ES-I3 (cell line): ENCODE results near the gene CGGBP1.
"Not testable (repeated sequence)": the region's sequence is repeated elsewhere in the genome, so short reads cannot be mapped to it uniquely, and the experiment has no call there.

Source experiments
- H3K36me3 ChIP-seq: 2 replicates; pipeline ENCODE4 v1.6.1; 2013; ENCODE audit warnings: mild to moderate bottlenecking, low read length, control low read depth, moderate library complexity; ENCODE audit not compliant: insufficient read depth
- H3K4me1 ChIP-seq: 2 replicates; pipeline ENCODE4 v1.6.1; 2013; ENCODE audit warnings: mild to moderate bottlenecking, control low read depth, low read length; ENCODE audit not compliant: insufficient read depth
- H3K9ac ChIP-seq: 2 replicates; pipeline ENCODE4 v1.6.1; 2013; ENCODE audit warnings: low read depth, mild to moderate bottlenecking, low read length, moderate library complexity
- H3K9me3 ChIP-seq: 2 replicates; pipeline ENCODE4 v1.6.1; 2013; ENCODE audit warnings: mild to moderate bottlenecking, low read length, moderate library complexity; ENCODE audit not compliant: control insufficient read depth, insufficient read depth

CGGBP1 gene

DNA sequence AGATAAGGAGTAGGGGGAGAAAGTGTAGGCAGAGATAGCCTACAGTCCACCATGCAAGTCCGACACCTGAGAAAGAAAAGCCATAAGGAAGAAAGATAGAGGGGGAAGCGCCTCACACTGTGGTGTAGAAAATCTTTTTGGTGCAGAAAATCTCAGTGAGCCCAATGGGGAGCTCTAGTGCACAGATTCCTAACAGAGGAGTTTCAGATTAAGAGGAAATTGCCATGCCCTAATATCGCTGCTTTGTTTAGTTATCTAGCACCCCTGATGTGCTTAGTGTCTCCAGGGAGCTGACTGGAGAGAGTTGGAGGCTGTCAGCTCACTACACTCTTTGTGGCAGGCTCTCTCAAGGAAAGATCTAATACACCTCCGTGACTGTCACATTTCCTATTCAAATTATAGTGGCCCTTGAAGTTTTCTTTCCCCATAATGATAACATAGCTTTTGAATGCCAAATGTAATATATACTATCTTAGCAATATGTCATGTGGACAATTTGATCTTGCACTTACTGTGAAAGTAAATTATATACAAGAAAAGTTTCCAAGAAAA, 33.7 kb downstream of the CGGBP1 start:
- H3K4me1 ChIP-seq: no peaks in the 10 kb centered on the region
- peaks cover 4% of the 10 kb centered on the region; the same call in 1 of the 2 replicates for H3K9me3 ChIP-seq
- H3K36me3 ChIP-seq: no peaks in the 10 kb centered on the region
- no peak overlapping the region for H3K9ac ChIP-seq

DNA sequence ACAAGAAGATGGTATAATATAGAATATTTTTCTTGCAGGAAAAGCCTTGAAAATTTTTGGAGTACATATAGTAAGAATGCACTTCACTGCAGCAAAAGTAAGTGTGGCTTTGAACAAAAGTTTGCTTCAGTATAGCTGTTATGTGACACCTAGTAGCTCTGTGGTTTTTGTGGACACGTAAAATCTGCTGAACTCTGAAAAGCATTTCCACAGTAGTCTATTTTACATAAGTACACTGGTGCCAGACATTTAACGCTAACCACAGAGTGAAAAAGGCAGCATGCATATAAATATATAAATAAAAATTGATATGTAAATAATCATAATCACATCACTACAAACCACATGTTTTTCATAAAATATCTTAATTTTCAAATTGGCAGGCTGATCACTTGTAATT, 39.8 kb downstream of the CGGBP1 start:
- no peaks in the 10 kb centered on the region for H3K4me1 ChIP-seq
- no peak overlapping the region for H3K9ac ChIP-seq
- no peaks in the 10 kb centered on the region for H3K36me3 ChIP-seq
- 0 out of 2 replicates have a peak, but pooled peaks cover 2% of the 10 kb centered on the region for H3K9me3 ChIP-seq

DNA sequence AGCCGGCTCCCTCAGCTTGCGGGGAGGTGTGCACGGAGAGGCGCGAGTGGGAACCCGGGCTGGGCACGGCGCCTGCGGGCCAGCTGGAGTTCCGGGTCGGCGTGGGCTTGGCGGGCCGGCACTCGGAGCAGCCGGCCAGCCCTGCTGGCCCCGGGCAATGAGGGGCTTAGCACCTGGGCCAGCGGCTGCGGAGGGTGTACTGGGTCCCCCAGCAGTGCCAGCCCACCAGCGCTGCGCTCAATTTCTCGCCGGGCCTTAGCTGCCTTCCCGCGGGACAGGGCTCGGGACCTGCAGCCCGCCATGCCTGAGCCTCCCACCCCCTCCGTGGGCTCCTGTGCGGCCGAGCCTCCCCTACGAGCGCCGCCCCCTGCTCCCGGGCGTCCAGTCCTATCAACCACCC, 43.1 kb downstream of the CGGBP1 start:
- not testable (repeated sequence) for H3K9ac ChIP-seq, H3K36me3 ChIP-seq, H3K9me3 ChIP-seq, H3K4me1 ChIP-seq

DNA sequence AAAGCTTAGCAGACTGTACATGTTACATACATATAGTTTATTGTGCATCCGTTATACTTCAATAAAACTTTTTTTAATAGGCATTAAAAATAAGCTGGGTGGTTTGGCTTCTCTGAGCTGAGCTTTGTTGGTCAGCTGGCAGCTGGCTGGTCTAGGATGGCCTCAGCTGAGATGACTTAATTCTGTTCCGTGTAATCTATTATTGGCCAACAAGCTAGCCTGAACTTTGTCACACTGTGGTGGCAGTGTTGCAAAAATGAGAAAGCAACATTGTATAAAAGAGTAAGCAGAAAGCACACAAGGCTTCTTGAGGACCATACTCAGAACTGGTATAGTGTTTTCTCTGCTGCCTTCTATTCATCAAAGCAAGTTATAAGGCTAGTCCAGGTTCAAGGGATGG, 45.2 kb downstream of the CGGBP1 start:
- H3K36me3 ChIP-seq: no peaks in the 10 kb centered on the region
- no peaks in the 10 kb centered on the region for H3K4me1 ChIP-seq
- no peak overlapping the region for H3K9ac ChIP-seq
- no peaks in the 10 kb centered on the region for H3K9me3 ChIP-seq

DNA sequence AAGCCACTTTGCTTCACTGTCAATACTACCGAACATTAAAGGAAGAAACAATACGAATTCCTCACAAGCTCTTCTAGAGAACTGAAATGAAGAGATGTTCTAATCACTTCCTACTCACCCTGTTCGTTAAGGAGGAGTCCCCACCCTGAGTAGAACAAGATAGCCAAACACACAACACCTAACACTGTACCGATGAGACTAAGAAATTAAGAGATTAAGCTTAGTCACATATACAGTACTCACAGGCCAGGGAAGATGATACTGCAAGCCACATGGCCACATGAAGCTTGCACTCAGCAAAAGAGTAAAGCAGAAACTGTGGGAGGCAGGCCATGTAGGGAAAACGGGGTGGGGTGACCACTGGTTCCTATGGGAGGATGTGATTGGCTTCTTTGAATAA, 48.0 kb downstream of the CGGBP1 start:
- H3K36me3 ChIP-seq: no peaks in the 10 kb centered on the region

DNA sequence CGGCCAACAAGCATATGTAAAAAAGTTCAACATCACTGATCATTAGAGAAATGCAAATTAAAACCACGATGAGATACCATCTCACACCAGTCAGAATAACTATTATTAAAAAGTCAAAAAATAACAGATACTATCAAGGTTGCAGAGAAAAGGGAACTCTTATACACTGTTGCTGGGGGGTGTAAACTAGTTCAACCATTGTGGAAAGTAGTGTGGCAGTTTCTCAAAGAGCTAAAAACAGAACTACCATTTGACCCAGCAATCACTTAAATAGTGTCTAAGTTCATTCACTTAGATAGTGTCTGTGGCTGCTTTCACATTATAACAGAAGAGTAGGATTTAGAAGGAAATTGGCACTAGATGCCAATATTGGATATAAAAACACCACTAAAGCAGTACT, 49.7 kb downstream of the CGGBP1 start:
- Histone ChIP-seq H3K36me3 (no peaks in the 10 kb centered on the region), H3K4me1 (no peaks in the 10 kb centered on the region), H3K9me3 (no peaks in the 10 kb centered on the region), H3K9ac (no peak overlapping the region)

More for the DNA sequence above, 48.0 kb downstream of the CGGBP1 start:
- Histone ChIP-seq H3K9ac (no peak overlapping the region), H3K4me1 (no peaks in the 10 kb centered on the region), H3K9me3 (no peaks in the 10 kb centered on the region)

DNA sequence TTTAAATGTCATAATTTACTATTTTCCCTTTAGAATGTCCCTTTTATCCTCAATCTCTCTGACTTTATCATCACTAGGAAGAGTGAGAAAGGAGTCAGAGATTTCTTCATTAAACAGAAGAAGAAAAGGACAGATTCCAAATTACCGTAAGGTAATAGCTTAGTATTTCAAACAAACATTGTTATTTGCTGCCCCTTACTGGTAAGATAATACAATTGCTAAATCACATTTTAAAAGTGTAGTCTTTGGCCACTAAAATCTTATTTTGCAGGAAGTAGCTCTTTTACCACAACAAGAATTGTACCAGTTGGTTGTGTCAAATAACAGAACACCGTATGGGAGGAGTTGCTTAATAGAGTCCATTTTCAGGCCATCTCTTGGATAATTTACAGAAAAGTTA, 53.7 kb downstream of the CGGBP1 start:
- H3K36me3 ChIP-seq: no peaks in the 10 kb centered on the region
- no peaks in the 10 kb centered on the region for H3K9me3 ChIP-seq
- H3K9ac ChIP-seq: no peak overlapping the region
- H3K4me1 ChIP-seq: no peaks in the 10 kb centered on the region

DNA sequence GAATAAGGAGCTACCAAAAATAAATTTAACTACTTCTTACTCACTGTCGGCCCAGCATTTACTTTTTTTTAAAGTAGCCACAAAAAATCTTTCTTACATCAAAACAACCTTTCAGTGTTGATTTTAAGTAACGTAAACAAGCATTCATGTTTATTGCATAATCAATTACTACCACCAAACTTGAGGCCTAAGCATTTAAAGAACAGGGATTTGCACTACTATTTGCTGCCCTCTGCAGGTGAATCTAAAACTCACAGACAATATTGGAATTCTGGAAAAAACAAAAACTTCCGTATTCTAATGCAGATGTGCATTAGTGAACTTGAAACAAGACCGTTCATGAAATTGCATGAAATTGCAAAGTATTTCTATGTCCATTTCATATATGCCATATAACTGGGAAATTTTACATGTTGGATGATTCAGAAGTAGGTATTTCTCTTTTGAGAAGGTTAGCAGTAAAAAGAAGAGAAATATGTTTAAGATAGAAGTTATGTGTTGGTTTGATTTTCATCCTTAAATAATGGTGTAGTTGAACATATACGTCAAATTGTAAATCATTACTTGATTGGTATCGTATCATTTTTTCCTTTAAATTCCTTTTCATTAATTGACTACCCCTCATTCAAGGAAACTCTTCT, 55.6 kb downstream of the CGGBP1 start:
- Histone ChIP-seq H3K9me3 (no peaks in the 10 kb centered on the region), H3K4me1 (no peaks in the 10 kb centered on the region), H3K36me3 (no peaks in the 10 kb centered on the region), H3K9ac (no peak overlapping the region)

DNA sequence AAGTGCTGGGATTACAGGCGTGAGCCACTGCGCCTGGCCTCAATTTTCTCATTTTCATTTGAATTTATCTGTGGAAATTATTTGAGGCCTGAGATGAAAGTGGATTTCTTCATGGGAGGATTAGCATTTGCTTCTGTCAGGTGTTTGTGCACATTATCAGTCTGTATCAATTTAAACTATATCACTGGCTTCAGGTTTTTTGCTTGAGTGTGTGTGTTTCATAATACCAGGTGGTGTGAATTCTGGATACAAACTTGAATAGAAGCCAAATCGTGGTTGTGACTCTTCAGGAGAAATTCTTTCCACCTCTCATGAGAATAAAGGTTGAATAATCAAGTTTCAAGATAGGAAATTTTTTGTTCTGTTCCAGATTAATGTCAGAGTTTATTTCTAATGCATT, 56.4 kb downstream of the CGGBP1 start:
- Histone ChIP-seq H3K36me3 (no peaks in the 10 kb centered on the region), H3K9me3 (no peaks in the 10 kb centered on the region), H3K9ac (no peak overlapping the region), H3K4me1 (no peaks in the 10 kb centered on the region)
